ENCODE measurements around the gene CPA4.

The CPA4 gene

GRCh38 chr7:130274983-130275591 is 17.9 kb upstream of the CPA4 start:
- no peak for DNase-seq (ENCODE audit: low read depth)

GRCh38 chr7:130275826-130276297 is 17.1 kb upstream of the CPA4 start:
- DNase-seq (ENCODE audit: low read depth): peak; percentile 82

- peak; percentile 85 for DNase-seq (ENCODE audit: low read depth)
Observed at GRCh38 chr7:130276796-130277762, 15.9 kb upstream of the CPA4 start.

GRCh38 chr7:130277763-130278643 is 15.0 kb upstream of the CPA4 start:
- DNase-seq (ENCODE audit: low read depth): peak; percentile 79

GRCh38 chr7:130278860-130279259 is 14.1 kb upstream of the CPA4 start:
- peak; percentile 91 for DNase-seq (ENCODE audit: low read depth)

- no peak for DNase-seq (ENCODE audit: low read depth)
Observed at GRCh38 chr7:130279286-130279685, 13.7 kb upstream of the CPA4 start.

- DNase-seq (ENCODE audit: low read depth): no peak
Observed at GRCh38 chr7:130279906-130280305, 13.1 kb upstream of the CPA4 start.

- peak; percentile 50 for DNase-seq (ENCODE audit: low read depth)
Observed at GRCh38 chr7:130281260-130281659, 11.7 kb upstream of the CPA4 start.

GRCh38 chr7:130286881-130287280 is 6.1 kb upstream of the CPA4 start:
- DNase-seq (ENCODE audit: low read depth): peak; percentile 44

- DNase-seq (ENCODE audit: low read depth): no peak
Observed at GRCh38 chr7:130288168-130288567, 4.8 kb upstream of the CPA4 start.

- peak; percentile 48 for DNase-seq (ENCODE audit: low read depth)
Observed at GRCh38 chr7:130288829-130289228, 4.1 kb upstream of the CPA4 start.

- DNase-seq (ENCODE audit: low read depth): no peak
Observed at GRCh38 chr7:130289478-130289877, 3.5 kb upstream of the CPA4 start.

GRCh38 chr7:130290745-130291144 is 2.2 kb upstream of the CPA4 start:
- DNase-seq (ENCODE audit: low read depth): peak; percentile 84

GRCh38 chr7:130293521-130293920 is 560 bp downstream of the CPA4 start:
- no peak for DNase-seq (ENCODE audit: low read depth)

GRCh38 chr7:130294314-130294713 is 1.4 kb downstream of the CPA4 start:
- DNase-seq (ENCODE audit: low read depth): peak; percentile 25

- no peak for DNase-seq (ENCODE audit: low read depth)
Observed at GRCh38 chr7:130296221-130296951, 3.4 kb downstream of the CPA4 start.

GRCh38 chr7:130297628-130298543 is 4.9 kb downstream of the CPA4 start:
- no peak for DNase-seq (ENCODE audit: low read depth)

- no peak for DNase-seq (ENCODE audit: low read depth)
Observed at GRCh38 chr7:130298544-130299326, 5.8 kb downstream of the CPA4 start.

- DNase-seq (ENCODE audit: low read depth): no peak
Observed at GRCh38 chr7:130299866-130300265, 6.9 kb downstream of the CPA4 start.
